GM19238 (cell line): ENCODE measurements around the gene BANF1.
A peak's percentile ranks its signal among the peaks of the same experiment; 100 is the strongest.

ENCODE experiments used
- DNase-seq: peaks from one replicate; pipeline ENCODE4 v3.0.0; 2011; ENCODE audit warnings: low spot score; ENCODE audit not compliant: insufficient read length

BANF1 gene

DNA sequence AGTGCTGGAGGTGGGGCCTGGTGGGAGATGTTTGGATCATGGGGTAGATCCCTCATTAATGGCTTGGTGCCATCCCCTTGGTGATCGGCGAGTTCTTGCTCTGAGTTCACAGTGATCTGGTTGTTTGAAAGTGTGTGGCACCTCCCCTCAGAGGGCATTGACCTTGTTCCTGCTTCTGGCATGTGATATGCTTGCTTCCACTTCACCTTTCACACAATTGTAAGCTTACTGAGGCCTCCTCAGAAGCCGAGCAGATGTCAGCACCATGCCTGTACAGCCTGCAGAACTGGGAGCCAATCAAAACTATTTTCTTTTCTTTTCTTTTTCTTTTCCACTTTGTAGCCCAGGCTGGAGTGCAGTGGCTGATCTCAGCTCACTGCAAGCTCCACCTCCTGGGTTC lies 35.0 kb downstream of the BANF1 start:
- no peak for DNase-seq

DNA sequence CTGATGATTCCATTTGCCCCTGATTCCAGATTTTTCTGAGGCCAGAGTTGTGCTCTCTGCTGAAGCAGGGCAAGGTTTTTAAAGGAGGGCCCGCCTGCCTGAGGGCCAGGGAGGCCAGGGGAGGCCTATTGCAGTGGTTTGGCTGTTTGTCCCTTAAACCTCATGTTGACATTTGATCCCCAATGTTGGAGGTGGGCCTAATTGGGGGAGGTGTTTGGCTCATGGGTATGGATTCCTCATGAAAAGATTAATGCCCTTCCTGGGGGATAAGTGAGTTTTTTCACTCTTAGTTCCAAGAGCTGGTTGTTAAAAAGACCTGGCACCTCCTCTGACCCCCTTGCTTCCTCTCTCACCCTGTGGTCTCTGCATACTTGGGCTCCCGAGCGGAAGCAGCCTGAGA lies 37.5 kb downstream of the BANF1 start:
- no peak for DNase-seq

DNA sequence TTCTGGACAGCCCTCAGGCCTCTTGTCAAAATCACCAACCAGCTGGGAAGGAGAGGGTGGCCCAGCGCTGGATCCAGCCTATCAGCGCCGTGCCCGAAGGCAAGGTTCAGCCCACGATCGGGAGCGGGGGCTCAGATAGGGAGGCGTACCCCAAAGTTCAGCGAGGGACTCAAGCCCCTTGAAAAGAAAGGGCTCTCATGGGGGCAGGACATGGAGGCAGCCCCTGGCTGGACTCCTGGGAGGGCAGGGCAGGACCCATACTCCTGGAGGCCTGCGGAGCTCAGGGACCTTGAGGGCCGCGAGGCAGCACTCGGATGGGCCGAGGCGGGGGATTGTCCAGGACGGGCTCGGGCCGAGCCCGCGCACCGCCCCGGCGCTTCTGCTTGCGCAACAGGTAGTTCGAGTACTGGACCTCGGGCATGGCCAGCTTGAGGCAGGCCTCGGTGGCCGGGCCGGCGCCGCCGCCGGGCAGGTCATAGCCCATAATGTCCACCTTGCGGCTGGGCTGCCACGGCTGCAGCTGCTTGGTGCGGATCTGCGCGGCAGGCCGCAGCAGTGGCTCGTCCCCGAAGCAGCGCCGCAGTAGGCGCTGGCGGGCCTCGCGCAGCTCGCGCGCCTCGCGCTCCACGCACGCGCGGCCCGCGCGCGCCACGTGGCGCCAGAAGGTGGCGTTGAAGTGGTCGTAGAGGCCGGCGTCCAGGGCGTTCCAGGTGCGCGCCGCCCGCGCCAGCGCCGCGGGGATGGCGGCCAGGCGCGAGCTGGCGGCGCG lies 40.1 kb downstream of the BANF1 start:
- DNase-seq, result no peak

DNA sequence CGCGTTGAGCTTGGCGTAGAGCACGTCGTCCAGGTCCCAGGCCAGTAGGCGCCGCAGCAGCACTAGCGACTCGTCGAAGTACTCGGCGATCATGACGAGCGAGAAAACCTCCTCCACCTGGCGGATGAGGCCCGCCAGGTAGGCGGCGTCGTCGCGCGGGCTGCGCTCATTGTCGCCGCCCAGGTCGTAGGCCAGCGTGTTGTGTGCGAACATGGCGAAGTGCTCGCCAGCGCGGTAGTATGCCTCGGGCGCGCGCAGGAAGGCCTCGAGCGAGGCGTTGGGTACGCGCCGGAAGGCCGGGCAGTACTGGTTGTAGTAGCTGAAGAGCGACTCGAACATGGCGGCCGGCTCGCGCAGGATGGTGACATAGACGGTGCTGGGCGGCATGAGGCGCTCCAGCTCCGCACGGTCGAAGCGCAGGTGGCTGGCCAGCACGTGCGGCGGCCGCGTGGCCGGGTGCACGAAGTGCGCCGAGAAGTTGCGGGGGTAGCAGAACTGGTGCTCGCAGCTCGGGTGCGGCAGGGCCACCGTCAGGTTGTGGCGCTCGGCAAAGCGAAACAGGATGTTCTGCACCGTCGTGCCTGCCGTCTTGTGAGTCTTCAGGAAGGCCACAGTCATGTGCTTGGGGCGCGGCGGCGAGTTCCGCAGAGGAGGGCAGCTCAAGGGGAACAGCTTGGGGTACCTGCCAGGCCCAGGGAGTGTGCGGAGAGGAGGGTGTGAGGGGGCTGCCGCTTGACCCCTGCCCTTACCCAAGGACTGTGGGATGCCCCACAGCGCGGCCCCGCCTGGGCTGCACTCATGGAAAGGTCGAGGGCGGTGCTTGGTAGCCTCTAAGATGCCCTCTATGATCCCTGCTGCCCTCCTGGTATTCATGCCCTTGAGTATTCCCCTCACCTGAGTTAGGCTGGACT lies 40.9 kb downstream of the BANF1 start:
- no peak for DNase-seq

DNA sequence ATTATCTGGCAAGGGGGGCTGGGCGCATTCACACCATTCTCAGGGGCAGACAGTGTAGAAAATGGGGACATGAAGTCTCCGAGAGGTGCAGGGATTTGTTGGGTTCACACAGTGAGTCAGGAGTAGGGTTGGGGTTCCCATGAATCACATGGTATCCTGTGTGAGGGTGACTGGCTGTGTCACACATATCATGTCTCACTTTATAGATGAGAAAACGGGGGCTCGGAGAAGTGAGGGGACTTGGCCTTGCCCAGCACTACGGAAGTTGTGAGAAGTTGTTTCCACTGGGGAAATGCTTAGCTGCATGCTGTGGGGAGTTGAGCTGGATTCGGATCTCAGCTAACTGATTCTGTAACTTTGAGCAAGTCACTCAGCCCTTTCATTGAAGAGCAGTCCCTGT lies 42.5 kb downstream of the BANF1 start:
- DNase-seq, result no peak

DNA sequence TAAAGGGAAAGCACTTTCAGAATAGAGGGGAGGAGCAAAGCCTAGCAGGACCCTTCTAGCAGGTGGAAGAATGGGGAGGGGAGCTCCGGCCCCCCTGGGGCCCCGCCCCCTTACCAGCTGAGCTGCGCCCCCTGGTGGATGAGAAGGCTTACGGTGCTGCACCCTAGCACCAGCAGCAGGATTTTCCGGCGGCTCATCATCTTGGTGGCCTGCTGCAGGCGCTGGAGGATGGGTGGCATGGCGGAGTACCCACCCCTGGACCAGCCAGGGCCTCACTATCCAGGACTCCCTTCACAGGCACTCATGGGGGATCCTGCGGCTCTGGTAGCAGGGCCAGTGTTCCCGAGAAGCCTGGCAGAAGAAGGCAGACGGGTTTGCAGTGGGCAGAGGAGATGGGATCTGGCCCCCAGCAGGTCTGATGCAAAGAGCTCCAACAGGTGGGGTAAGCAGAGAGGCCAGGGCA lies 42.9 kb downstream of the BANF1 start:
- DNase-seq, result peak; percentile 91

DNA sequence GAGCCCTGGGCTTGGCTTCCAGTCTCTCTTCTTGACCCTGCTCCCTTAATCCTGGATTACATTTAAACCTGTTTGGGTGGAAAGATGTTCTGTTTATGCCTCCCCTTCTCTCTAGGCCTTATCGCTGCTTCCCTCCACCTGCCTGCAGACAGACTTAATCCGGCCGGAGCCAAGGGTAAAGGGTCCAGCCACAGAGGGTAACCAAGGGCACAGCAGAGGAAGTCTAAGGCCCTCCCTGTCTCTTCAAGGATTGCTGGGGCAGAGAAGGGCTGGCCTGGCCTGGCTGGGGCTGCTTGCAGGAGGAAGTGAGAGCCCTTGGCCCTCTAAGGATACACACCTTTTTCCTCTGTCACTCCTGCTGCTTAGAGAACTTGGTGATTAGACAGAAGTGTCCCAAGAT lies 44.6 kb downstream of the BANF1 start:
- DNase-seq, result no peak

DNA sequence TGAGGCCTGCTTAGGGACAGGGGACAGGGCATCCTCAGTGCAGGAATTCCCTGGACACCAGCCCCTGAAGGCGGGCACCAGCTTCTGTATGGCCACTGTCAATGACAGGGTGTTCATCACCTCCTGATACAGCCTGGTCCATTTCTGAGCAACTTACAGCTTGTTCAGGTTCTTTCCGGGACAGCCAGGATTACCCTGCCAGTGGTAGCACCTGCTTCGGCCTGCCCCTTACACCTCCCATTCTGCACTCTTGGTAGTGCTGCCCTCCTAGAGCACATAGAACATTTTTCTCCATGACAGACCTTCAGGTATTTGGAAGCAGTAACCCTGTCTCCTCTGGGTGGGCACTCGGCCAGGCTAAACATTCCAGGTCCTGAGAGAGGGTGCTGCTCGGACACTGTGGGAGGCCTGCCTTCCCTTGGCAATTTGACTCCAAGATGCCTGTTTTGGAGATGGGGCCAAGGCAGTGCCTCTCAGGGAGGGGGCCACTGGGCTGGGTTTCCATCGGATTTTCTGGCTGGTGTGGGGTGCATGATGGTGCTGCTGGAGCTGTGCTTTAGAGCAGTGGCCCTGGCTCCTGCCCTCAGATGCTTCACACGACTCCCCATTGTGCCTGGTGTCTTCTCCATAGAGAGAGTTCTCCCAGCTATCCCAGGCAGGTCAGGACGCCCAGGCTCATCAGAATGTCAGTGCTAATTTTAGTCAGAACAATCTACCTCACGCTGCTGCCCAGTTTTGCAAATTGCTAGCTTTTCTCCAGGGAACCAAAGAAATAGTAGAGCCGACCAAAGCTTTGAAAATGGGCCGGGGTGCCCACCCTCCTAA lies 45.5 kb downstream of the BANF1 start:
- no peak for DNase-seq

DNA sequence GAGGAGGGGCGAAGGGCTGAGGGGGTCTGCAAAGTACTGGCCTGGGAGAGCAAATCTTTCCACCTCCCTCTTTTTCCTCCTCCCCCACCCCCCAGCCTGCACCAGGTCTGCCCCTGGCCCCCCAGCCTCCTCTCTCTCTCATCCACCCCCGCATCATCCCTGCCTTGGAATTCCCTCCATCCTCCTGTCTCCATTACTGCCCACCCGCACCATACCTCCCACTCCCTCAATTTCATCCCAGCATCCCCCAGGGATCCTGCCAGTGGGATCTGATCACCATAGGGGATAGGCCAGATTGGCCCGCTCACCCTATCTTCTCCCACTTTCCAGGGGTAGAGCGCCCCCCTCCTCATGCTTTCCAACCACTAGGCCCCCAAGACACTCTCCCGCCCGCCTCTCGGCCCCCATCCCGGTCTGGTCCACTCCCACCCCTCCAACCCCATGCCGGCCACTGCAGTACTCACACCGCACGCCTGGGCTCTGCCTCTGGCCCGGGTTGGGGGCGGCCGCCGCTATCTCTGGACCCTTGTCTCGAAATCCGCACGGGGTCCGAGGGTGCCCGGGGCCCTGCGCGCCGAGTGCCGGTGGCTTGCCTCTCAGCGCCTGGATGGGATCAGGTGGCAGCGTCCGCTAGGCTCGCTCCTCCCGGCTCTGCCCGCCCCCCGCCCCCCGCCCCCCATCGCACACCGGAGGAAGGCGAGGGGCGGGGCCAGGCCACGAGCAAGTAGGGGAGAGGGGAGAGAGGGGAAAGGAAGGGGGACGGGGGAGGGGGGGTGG lies 46.4 kb downstream of the BANF1 start, which contains the start of gene GAL3ST3:
Gene GAL3ST3, minus strand, starts transcription at position 615 of the 777 bp plus-strand sequence. CDS start 3,746 bp downstream, outside the sequence.
- no peak for DNase-seq

DNA sequence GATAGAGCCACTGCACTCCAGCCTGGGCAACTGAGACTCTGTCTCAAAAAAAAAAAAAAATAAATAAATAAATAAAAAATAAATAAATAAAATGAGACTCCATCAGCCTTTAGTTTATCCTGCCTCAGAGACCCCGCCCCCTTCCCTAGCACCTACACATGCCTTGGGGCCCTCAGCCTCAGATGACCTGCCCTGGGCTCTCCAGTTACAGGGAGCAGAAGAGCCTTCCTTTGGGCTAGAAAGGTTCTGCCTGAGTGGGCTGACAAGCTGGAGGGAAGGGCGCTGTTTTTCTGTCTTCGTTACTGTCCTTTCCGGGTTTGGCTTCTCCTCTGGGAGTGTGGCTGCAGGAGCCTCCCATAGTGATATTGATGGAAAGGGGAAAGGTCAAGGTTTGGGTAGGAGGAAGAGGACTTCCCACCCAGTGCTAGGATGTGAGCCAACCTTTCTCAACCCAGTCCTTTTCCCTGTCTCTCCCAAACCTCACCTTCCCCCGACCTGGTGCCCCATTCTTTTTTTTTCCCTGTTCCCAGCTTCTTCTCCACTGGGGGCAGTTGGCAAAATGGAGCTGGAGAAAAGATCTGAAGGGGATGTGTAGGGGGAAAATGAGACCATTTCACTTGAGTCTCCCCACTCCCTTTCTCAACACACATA lies 48.4 kb downstream of the BANF1 start:
- no peak for DNase-seq

DNA sequence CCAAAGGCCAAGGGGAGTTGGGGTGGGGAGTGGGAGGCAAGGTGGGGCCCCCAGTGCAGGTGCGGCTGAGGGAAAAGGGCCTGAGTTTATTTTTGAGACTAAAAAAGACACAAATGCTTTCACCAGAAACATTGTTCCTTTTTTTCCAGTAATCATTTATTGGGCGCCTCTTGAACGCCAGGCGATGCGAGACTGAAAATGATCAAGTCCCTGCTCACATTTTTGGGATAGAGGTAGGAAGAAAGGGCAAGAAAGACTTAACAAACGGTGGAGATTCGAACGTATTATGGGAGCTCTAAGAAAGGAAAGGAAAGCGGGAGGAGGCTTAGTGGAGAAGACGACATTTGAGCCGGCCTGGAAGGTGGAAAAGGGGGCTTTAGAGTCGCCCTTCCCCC lies 49.1 kb downstream of the BANF1 start:
- DNase-seq, result no peak

DNA sequence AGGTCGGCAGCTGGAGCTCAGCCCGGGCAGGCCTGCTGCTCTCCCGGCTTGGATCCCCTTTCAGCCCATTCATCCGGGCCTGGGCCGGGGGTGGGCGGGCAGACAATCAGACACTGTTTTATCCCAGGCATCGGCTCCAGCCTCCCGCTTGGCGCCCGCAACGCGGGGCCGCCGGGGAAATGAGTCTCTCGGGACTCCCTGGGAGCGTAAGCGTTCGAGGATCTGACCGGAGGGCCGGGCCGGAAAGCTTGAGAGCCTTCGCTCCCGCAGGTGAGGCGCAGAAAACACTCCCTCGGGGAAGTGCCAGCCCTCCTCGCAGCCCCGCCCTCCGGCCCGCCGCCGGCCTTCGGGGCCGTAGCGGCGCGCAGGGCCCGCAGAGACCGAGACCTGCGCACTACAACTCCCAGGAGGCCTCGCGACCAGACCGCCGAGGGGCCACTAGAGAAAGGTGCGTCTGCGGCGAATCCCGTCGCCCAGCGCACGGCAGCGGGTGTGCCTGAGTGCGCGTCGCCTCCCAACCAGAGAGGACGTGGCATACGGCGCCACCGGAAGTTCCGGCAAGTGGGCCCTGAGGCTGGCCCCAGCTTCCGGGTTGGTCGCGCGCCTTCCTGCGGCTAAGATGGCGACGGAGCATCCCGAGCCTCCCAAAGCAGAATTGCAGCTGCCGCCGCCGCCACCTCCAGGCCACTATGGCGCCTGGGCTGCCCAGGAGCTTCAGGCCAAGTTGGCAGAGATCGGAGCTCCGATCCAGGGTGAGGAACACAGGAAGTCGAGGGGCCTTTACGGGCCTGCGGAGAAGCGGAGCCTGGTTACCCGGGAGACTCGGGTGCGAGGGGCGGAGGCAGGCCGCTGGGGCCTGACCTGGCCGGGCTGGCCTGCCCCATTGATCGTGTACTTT lies 49.7 kb downstream of the BANF1 start, which contains the start of gene SF3B2:
Gene SF3B2, plus strand, starts transcription at position 599 of the 898 bp plus-strand sequence. Its CDS starts 21 bp downstream, at position 620.
- peak; percentile 96 for DNase-seq

DNA sequence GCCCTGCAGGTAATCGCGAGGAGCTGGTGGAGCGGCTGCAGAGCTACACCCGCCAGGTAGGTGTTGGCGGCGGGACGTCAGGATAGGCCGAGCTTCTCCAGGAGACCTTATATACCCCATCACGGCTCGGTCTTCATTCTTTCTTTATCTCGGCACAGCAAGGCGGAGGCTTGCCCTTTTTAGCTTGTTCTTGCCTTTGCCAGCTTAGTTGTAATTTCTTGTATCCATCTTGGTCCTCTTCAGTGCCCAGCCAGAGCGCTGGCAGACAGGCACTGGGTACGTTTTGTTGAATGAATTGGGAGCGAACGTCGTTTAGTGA lies 50.3 kb downstream of the BANF1 start:
- no peak for DNase-seq
